ENCODE measurements around the gene CHD6. TPM values are rescaled to one million over a fixed set of nuclear protein-coding genes. Genes with fewer than 3 reads are reported as not detected.

The CHD6 gene
- total and polyA plus RNA-seq, 12 donors = 9.2 to 56.8 (median 41.7) TPM

DNA sequence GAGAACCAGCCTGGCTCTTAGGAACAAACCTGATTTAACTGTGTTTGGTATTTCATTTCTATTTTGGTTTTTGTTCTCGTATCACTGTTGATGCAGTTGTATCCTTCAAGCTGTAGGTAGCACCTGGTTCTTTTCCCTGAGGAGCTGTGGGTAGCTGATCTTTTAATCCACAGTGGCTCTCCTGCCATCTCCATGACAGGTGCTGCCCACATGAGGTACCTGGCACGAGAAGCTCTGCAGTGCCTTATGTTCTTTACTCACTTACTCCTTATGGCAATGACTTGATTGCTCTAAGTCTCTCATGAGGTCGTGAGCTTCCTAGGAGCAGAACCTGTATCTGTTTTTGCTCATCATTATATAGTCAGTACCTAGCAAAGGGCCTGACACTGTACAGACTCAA, 177.3 kb downstream of the CHD6 start:
- Histone ChIP-seq H3K36me3 (replicated peaks in 1 of 2) (peaks cover 0 to 70% of the 10 kb centered on the region in 2 donors), H3K27me3 (no peaks in the 10 kb centered on the region)
- 91 to 97% (median 92%) methylated on average over 3 of the region's 3 CpGs for WGBS, 4 donors

DNA sequence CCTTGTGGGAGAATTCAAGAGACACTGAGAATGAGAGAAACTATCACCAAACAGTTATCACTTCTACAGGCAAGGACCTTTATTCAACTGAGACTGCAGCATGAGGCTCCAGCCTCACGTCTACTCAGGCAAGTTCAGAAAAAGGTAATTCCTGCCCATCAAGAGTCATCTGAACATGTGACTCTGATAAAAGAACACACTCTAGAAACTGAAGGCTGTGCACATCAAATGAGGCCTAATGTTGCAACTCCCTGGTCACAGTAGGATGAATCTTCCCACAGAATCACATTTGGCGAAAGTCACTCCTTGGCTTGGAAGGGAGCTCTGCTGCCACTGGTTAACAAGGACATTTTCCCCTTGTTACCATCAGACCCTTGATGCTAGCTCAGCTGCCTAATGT, 180.3 kb downstream of the CHD6 start:
- peaks cover 0 to 57% of the 10 kb centered on the region in 2 donors for H3K36me3 ChIP-seq (replicated peaks in 1 of 2)
- TF ChIP-seq, protein P1, sequence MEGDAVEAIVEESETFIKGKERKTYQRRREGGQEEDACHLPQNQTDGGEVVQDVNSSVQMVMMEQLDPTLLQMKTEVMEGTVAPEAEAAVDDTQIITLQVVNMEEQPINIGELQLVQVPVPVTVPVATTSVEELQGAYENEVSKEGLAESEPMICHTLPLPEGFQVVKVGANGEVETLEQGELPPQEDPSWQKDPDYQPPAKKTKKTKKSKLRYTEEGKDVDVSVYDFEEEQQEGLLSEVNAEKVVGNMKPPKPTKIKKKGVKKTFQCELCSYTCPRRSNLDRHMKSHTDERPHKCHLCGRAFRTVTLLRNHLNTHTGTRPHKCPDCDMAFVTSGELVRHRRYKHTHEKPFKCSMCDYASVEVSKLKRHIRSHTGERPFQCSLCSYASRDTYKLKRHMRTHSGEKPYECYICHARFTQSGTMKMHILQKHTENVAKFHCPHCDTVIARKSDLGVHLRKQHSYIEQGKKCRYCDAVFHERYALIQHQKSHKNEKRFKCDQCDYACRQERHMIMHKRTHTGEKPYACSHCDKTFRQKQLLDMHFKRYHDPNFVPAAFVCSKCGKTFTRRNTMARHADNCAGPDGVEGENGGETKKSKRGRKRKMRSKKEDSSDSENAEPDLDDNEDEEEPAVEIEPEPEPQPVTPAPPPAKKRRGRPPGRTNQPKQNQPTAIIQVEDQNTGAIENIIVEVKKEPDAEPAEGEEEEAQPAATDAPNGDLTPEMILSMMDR (IDR thresholded peaks at IDR 0.05) = no peak
- no peak for TF ChIP-seq POLR2A (IDR thresholded peaks at IDR 0.05)
- H3K9me3 ChIP-seq (replicated peaks in 1 of 3) = no peaks in the 10 kb centered on the region
- DNase-seq = no peak
- no peak overlapping the region for H3K27ac ChIP-seq
- H3K27me3 ChIP-seq = no peaks in the 10 kb centered on the region
- 46 to 73% (median 58%) methylated on average over 2 of the region's 2 CpGs for WGBS, 4 donors
- no peak overlapping the region for H3K4me3 ChIP-seq
- intact Hi-C loops (cut with DNase I) = no loop called here
- no peaks in the 10 kb centered on the region for H3K4me1 ChIP-seq (replicated peaks in 1 of 2)

More for the DNA sequence above, 177.3 kb downstream of the CHD6 start:
- Histone ChIP-seq H3K4me3 (no peak overlapping the region), H3K27ac (no peak overlapping the region), H3K9me3 (replicated peaks in 1 of 3) (no peaks in the 10 kb centered on the region), H3K4me1 (replicated peaks in 1 of 2) (no peaks in the 10 kb centered on the region)
- no peak for DNase-seq
- no peak for TF ChIP-seq POLR2A (IDR thresholded peaks at IDR 0.05)
- TF ChIP-seq, protein P1 (IDR thresholded peaks at IDR 0.05) = no peak
- intact Hi-C loops (cut with DNase I) = no loop called here

DNA sequence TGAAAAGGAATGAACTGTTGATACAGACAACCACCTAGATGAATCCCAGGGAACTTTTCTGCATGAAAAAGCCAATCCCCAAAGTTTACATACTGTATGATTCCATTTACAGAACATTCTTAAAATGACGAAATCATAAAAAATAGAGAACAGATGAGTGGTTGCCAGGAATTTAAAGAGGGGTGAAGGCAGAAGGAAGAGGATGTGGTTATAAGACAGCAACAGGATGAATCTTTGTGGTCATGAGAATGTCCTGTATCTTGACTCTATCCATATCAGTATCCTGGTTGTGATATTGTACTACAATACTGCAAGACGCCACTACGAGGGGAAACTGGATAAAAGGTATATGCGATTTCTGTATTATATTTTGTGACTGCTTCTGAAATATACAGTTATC, 181.5 kb downstream of the CHD6 start:
- no peaks in the 10 kb centered on the region for H3K4me1 ChIP-seq (replicated peaks in 1 of 2)
- no peak overlapping the region for H3K4me3 ChIP-seq
- 81 to 91% (median 86%) methylated on average over 4 of the region's 4 CpGs for WGBS, 4 donors
- DNase-seq = no peak
- no peak for TF ChIP-seq POLR2A (IDR thresholded peaks at IDR 0.05)
- TF ChIP-seq, protein P1 (IDR thresholded peaks at IDR 0.05) = no peak
- H3K36me3 ChIP-seq (replicated peaks in 1 of 2) = peaks cover 0 to 51% of the 10 kb centered on the region in 2 donors
- H3K27me3 ChIP-seq = no peaks in the 10 kb centered on the region
- H3K27ac ChIP-seq = no peak overlapping the region
- intact Hi-C loops (cut with DNase I) = no loop called here
- H3K9me3 ChIP-seq (replicated peaks in 1 of 3) = no peaks in the 10 kb centered on the region

DNA sequence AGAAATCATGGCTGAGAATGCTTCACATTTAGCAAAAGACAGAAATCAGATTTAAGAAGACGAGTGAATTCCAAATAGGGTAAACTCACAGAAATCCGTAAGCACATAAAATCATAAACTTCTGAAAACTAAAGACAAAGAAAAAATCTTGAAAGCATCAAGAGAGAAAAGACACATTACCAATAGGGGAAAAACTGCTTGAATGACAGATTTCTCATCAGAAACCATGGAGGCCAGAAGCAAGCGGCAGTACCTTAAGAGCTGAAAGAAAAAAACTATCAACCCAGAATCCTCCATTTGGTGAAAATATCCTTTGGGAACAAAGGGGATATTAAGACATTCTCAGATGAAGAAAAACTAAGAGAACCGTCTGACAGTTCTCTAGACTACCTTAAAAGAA, 185.0 kb downstream of the CHD6 start:
- no peak overlapping the region for H3K27ac ChIP-seq
- no peaks in the 10 kb centered on the region for H3K27me3 ChIP-seq
- no peak for DNase-seq
- peaks cover 0 to 24% of the 10 kb centered on the region in 2 donors for H3K36me3 ChIP-seq (replicated peaks in 1 of 2)
- H3K9me3 ChIP-seq (replicated peaks in 1 of 3) = no peaks in the 10 kb centered on the region
- TF ChIP-seq, protein P1 (IDR thresholded peaks at IDR 0.05) = no peak
- TF ChIP-seq POLR2A (IDR thresholded peaks at IDR 0.05) = no peak
- WGBS, 4 donors = 76 to 87% (median 85%) methylated on average over 4 of the region's 4 CpGs
- intact Hi-C loops (cut with DNase I) = no loop called here
- H3K4me3 ChIP-seq = no peak overlapping the region
- H3K4me1 ChIP-seq (replicated peaks in 1 of 2) = no peaks in the 10 kb centered on the region

All from adrenal gland (tissue), 12 donors.